HepG2 (cell line): ENCODE measurements around the gene MCC. TPM values are rescaled to one million over a fixed set of nuclear protein-coding genes. Genes with fewer than 3 reads are reported as not detected.

ENCODE experiments used
- ATAC-seq: fragments of 200-7000 bp; cut with Tn5 transposase; 3 replicates; pipeline ENCODE4 v1.9.1; 2020; ENCODE audit warnings: mild to moderate bottlenecking, moderate library complexity
- BruUV-seq: library from RNA; stranded (reverse); fragments of 400-500 nt; replicated peaks from 2 replicates; lab custom pipeline; 2021; lab: Mats Ljungman, UMichigan
- CTCF ChIA-PET: fragments of 300-600 bp; formaldehyde crosslinking; extraction: SDS; loops from one replicate; lab custom pipeline; 2021; ENCODE audit warnings: low total read pairs, inconsistent platforms, low intra/inter-chr PET ratio; lab: Yijun Ruan, JAX
- POLR2A ChIA-PET: fragments of 350-600 bp; sonication (Branson Sonifier 250); formaldehyde crosslinking; loops from one replicate; lab custom pipeline; 2020; ENCODE audit warnings: antibody characterized with exemption, inconsistent platforms; lab: Yijun Ruan, JAX
- DNase-seq: peaks from one replicate; pipeline ENCODE4 v3.0.0-alpha.2; 2015; ENCODE audit warnings: low spot score
- FAIRE-seq: peaks from 3 replicates; lab custom pipeline; 2011; peaks lifted over from hg19 to GRCh38; lab: Jason Lieb, UNC
- H2AFZ ChIP-seq: one replicate; pipeline ENCODE4 v1.6.1; 2011; ENCODE audit warnings: low read length, inconsistent platforms
- H3K27ac ChIP-seq: fragments of 300-600 bp; 3 replicates; pipeline ENCODE4 v1.8.0; 2011; ENCODE audit warnings: mixed run types, mild to moderate bottlenecking, mixed read lengths, low read length, inconsistent platforms; ENCODE audit not compliant: insufficient read depth; ENCODE audit errors: extremely low read length
- H3K27me3 ChIP-seq, 2 experiments: fragments of 200-600 bp in 1 of 2; 2 replicates in 1 of 2; 3 replicates in 1 of 2; pipeline versions ENCODE4 v1.6.0 to v1.8.0; 2011; ENCODE audit warnings: low read length in 2 of 2, mild to moderate bottlenecking in 2 of 2, moderate library complexity in 2 of 2, inconsistent platforms in 1 of 2; ENCODE audit not compliant: insufficient read depth in 2 of 2, control insufficient read depth in 1 of 2
- H3K36me3 ChIP-seq, 2 experiments: fragments of 200-600 bp in 1 of 2; replicated peaks in 1 of 2; 2 replicates in 1 of 2; 3 replicates in 1 of 2; pipeline versions ENCODE4 v1.5.1 to v1.8.0; 2011; ENCODE audit warnings: low read length in 2 of 2, inconsistent platforms in 1 of 2; ENCODE audit not compliant: insufficient read depth in 2 of 2, control insufficient read depth in 1 of 2
- H3K4me1 ChIP-seq: 2 replicates; pipeline ENCODE4 v1.5.1; 2012; ENCODE audit warnings: low read length, inconsistent platforms; ENCODE audit not compliant: insufficient read depth
- H3K4me2 ChIP-seq: 2 replicates; pipeline ENCODE4 v1.6.0; 2011; ENCODE audit warnings: low read depth, low read length, inconsistent platforms
- H3K4me3 ChIP-seq, 3 experiments: fragments of 200-600 bp in 1 of 3; sonication (generic), shearing (Covaris generic) in 1 of 3; replicated peaks in 1 of 3; 2 replicates each; pipeline ENCODE4 v1.5.1; 2011 to 2016; ENCODE audit warnings: low read length in 3 of 3, inconsistent platforms in 2 of 3, low read depth in 2 of 3, mild to moderate bottlenecking in 2 of 3, control low read depth in 1 of 3, mixed read lengths in 1 of 3; ENCODE audit not compliant: insufficient read depth in 1 of 3
- H3K79me2 ChIP-seq: one replicate; pipeline ENCODE4 v1.6.1; 2011; ENCODE audit warnings: low read length, inconsistent platforms; ENCODE audit not compliant: insufficient read depth
- H3K9ac ChIP-seq: 2 replicates; pipeline ENCODE4 v1.6.0; 2011; ENCODE audit warnings: mild to moderate bottlenecking, low read depth, low read length, inconsistent platforms; ENCODE audit not compliant: insufficient read depth
- H3K9me3 ChIP-seq: 2 replicates; pipeline ENCODE4 v1.5.1; 2012; ENCODE audit warnings: mild to moderate bottlenecking, low read length
- H4K20me1 ChIP-seq: 2 replicates; pipeline ENCODE4 v1.6.0; 2011; ENCODE audit warnings: inconsistent platforms, mild to moderate bottlenecking, low read length, moderate library complexity; ENCODE audit not compliant: insufficient read depth
- DMAP1 ChIP-seq: IDR thresholded peaks from 2 replicates; pipeline ENCODE4 v1.6.1; 2016
- DNMT3B ChIP-seq: conservative IDR thresholded peaks from 2 replicates; pipeline ENCODE4 v1.6.1; 2016; ENCODE audit warnings: missing biosample characterization, control low read depth
- GATAD2A ChIP-seq: IDR thresholded peaks from 2 replicates; pipeline ENCODE4 v1.6.1; 2016
- HNRNPL ChIP-seq: fragments of 200-400 bp; formaldehyde crosslinking; IDR thresholded peaks from 2 replicates; pipeline ENCODE4 v1.6.1; 2017; ENCODE audit warnings: mild to moderate bottlenecking, low read depth, low read length
- IRF2 ChIP-seq: IDR thresholded peaks from 2 replicates; pipeline ENCODE4 v1.6.1; 2018; ENCODE audit warnings: missing genetic modification reagents, missing compliant biosample characterization
- KDM1A ChIP-seq: IDR thresholded peaks from 2 replicates; pipeline ENCODE4 v1.6.1; 2016; ENCODE audit warnings: missing compliant biosample characterization
- MAF1 ChIP-seq: sonication (generic); formaldehyde crosslinking; IDR thresholded peaks from 2 replicates; pipeline ENCODE4 v1.5.0; 2020; ENCODE audit warnings: missing genetic modification reagents, borderline replicate concordance
- MATR3 ChIP-seq: sonication (generic); formaldehyde crosslinking; IDR thresholded peaks from 2 replicates; pipeline ENCODE4 v1.4.0; 2020; ENCODE audit warnings: missing genetic modification reagents
- MLX ChIP-seq: IDR thresholded peaks from 2 replicates; pipeline ENCODE4 v1.6.1; 2016
- MYNN ChIP-seq: sonication (generic); formaldehyde crosslinking; IDR thresholded peaks from 2 replicates; pipeline ENCODE4 v1.4.0; 2020; ENCODE audit warnings: mild to moderate bottlenecking, low read depth, missing genetic modification reagents
- NCOA5 ChIP-seq: sonication (generic); formaldehyde crosslinking; IDR thresholded peaks from 2 replicates; pipeline ENCODE4 v1.4.0; 2020; ENCODE audit warnings: missing genetic modification reagents
- NFATC3 ChIP-seq: sonication (generic); formaldehyde crosslinking; IDR thresholded peaks from 2 replicates; pipeline ENCODE4 v1.5.1; 2020; ENCODE audit warnings: mild to moderate bottlenecking, missing genetic modification reagents
- PHF20 ChIP-seq: sonication (generic); formaldehyde crosslinking; IDR thresholded peaks from 2 replicates; pipeline ENCODE4 v1.5.0; 2020; ENCODE audit warnings: mild to moderate bottlenecking, missing genetic modification reagents
- RCOR2 ChIP-seq: IDR thresholded peaks from 2 replicates; pipeline ENCODE4 v1.6.1; 2016; ENCODE audit warnings: missing biosample characterization, missing genetic modification reagents
- SRSF9 ChIP-seq: fragments of 200-400 bp; formaldehyde crosslinking; IDR thresholded peaks from 2 replicates; pipeline ENCODE4 v1.6.1; 2018; ENCODE audit warnings: borderline replicate concordance, mild to moderate bottlenecking, low read depth, low read length; ENCODE audit not compliant: insufficient read depth, poor library complexity, severe bottlenecking
- TEF ChIP-seq: sonication (generic); formaldehyde crosslinking; IDR thresholded peaks from 2 replicates; pipeline ENCODE4 v1.5.0; 2020; ENCODE audit warnings: missing genetic modification reagents
- UBTF ChIP-seq: sonication (generic); formaldehyde crosslinking; IDR thresholded peaks from 2 replicates; pipeline ENCODE4 v1.4.0; 2020; ENCODE audit warnings: mild to moderate bottlenecking, missing genetic modification reagents
- ZBTB3 ChIP-seq: sonication (generic); formaldehyde crosslinking; IDR thresholded peaks from 2 replicates; pipeline ENCODE4 v1.4.0; 2020; ENCODE audit warnings: low read depth, mild to moderate bottlenecking, moderate library complexity, missing genetic modification reagents, borderline replicate concordance
- ZNF205 ChIP-seq: IDR thresholded peaks from 2 replicates; pipeline ENCODE4 v1.6.1; 2018; ENCODE audit warnings: missing biosample characterization, missing genetic modification reagents
- ZNF335 ChIP-seq: sonication (generic); formaldehyde crosslinking; IDR thresholded peaks from 2 replicates; pipeline ENCODE4 v1.4.0; 2020; ENCODE audit warnings: missing genetic modification reagents
- ZNF546 ChIP-seq: sonication (generic); formaldehyde crosslinking; conservative IDR thresholded peaks from 2 replicates; pipeline ENCODE4 v1.8.1; 2023; ENCODE audit warnings: mild to moderate bottlenecking, missing genetic modification reagents
- ZNF816 ChIP-seq: sonication (generic); formaldehyde crosslinking; IDR thresholded peaks from 2 replicates; pipeline ENCODE4 v1.8.0; 2022; ENCODE audit warnings: missing genetic modification reagents, mild to moderate bottlenecking, borderline replicate concordance
- ZNF841 ChIP-seq: sonication (generic); formaldehyde crosslinking; IDR thresholded peaks from 2 replicates; pipeline ENCODE4 v1.8.1; 2023; ENCODE audit warnings: missing genetic modification reagents, borderline replicate concordance
- ZNF879 ChIP-seq: sonication (generic); formaldehyde crosslinking; IDR thresholded peaks from 2 replicates; pipeline ENCODE4 v1.8.1; 2023; ENCODE audit warnings: missing genetic modification reagents
- ZSCAN31 ChIP-seq: sonication (generic); formaldehyde crosslinking; IDR thresholded peaks from 2 replicates; pipeline ENCODE4 v1.5.0; 2020; ENCODE audit warnings: low read depth, mild to moderate bottlenecking, missing genetic modification reagents
- WGBS: methylation state at CpG from one replicate; pipeline ENCODE4 v1.1.6; 2017; ENCODE audit warnings: low lambda C conversion rate; 5-methylcytosine and 5-hydroxymethylcytosine counted together
- in situ Hi-C: cut with HindIII; loops from 2 replicates; pipeline ENCODE4 v1.10.0; 2017; ENCODE audit warnings: low pct_unique_long_range_greater_than_20kb; ENCODE audit not compliant: extremely low pct_ligation_motif_present
- intact Hi-C: fragments of 100-400 bp; cut with micrococcal nuclease; formaldehyde crosslinking; loops from one replicate; pipeline ENCODE4 v1.10.0; 2022; ENCODE audit not compliant: unreplicated experiment
- polyA plus RNA-seq, 8 experiments: library from polyadenylated mRNA; depleted of rRNA in 3 of 8; stranded (reverse) in 7 of 8; unstranded in 1 of 8; fragments of >200 nt; fragmentation: Illumina TruSeq in 4 of 8; extraction: Trizol in 4 of 8; gene quantifications; 2 replicates each; pipeline versions ENCODE4 v1.2.1 to v1.2.3, GENCODE V29; 2011 to 2016; ENCODE audit warnings: low read depth in 4 of 8, missing spikeins in 1 of 8, mixed read lengths in 1 of 8; ENCODE audit not compliant: insufficient read depth in 1 of 8
- total RNA-seq, 5 experiments: library from RNA; depleted of rRNA; stranded (reverse); fragments of >200 nt; fragmentation: Illumina TruSeq; extraction: Trizol; gene quantifications; 2 replicates each; pipeline ENCODE4 v1.2.3, GENCODE V29; 2016; ENCODE audit warnings: low read depth in 1 of 5

Gene MCC
- total and polyA plus RNA-seq, 2 of the 13 experiments (the other 11 are each of a cell fraction or from before 2014, with no cell fraction given), result 0.55 to 2.4 TPM

GRCh38 chr5:113488645-113489184 lies 462 bp upstream of the MCC start:
- FAIRE-seq (no peak), DNase-seq (no peak), ATAC-seq (peak; percentile 74)
- Histone ChIP-seq H3K9me3 (peaks cover 18% of the 10 kb centered on the region), H3K4me1 (peaks cover 17% of the 10 kb centered on the region), H3K4me2 (peak overlapping the region; percentile 80), H3K27ac (no peak overlapping the region), H3K27me3 (peaks cover 1 to 34% of the 10 kb centered on the region in 2 experiments; a peak in 4 of 5 replicates), H4K20me1 (no peaks in the 10 kb centered on the region), H3K36me3 (no peaks in the 10 kb centered on the region), H3K4me3 (peak overlapping the region; percentile 51 to 76 (median 76)), H3K9ac (0 out of 2 replicates have a peak overlapping the region, but pooled peaks have one; percentile 9), H3K79me2 (no peaks in the 10 kb centered on the region), H2AFZ (peak overlapping the region; percentile 71)
- no TSS peak for BruUV-seq
- WGBS, result 15% methylated on average over 10 of the region's 20 CpGs
- ChIA-PET CTCF (no interaction called here), POLR2A (interaction anchor here (1.4 to 2.1 kb wide), 2 partner anchors 14 to 25 kb away, joined by 3 to 13 read pairs; partner anchors contain the start of gene YTHDC2)
- intact Hi-C loops (loop anchor here (1.0 kb wide), 1 partner anchor 25 kb away; the partner anchor contains the start of gene YTHDC2), in situ Hi-C loops (no loop called here)
- TF ChIP-seq DNMT3B (CRISPR knock-in tag), result no peak
- no peak for TF ChIP-seq ZSCAN31 (CRISPR knock-in tag)
- TF ChIP-seq ZNF205, result peak; percentile 12; the same call in 1 of the 2 replicates
- no peak for TF ChIP-seq ZNF816 (CRISPR knock-in tag)
- TF ChIP-seq MYNN (CRISPR knock-in tag), result no peak
- TF ChIP-seq KDM1A (CRISPR knock-in tag), result no peak
- no peak for TF ChIP-seq SRSF9
- TF ChIP-seq TEF (CRISPR knock-in tag), result no peak
- no peak for TF ChIP-seq PHF20 (CRISPR knock-in tag)
- TF ChIP-seq ZNF841 (CRISPR knock-in tag), result no peak
- TF ChIP-seq UBTF (CRISPR knock-in tag), result 0 out of 2 replicates have a peak, but pooled peaks have one; percentile 1
- TF ChIP-seq ZBTB3 (CRISPR knock-in tag), result no peak
- no peak for TF ChIP-seq MAF1 (CRISPR knock-in tag)
- TF ChIP-seq MLX (CRISPR knock-in tag), result no peak
- TF ChIP-seq NFATC3 (CRISPR knock-in tag), result no peak
- TF ChIP-seq NCOA5, result no peak
- no peak for TF ChIP-seq MATR3
- TF ChIP-seq GATAD2A (CRISPR knock-in tag), result 0 out of 2 replicates have a peak, but pooled peaks have one; percentile 6
- no peak for TF ChIP-seq IRF2
- no peak for TF ChIP-seq DMAP1 (CRISPR knock-in tag)
- no peak for TF ChIP-seq ZNF879 (CRISPR knock-in tag)
- TF ChIP-seq ZNF546, result no peak
- TF ChIP-seq HNRNPL, result 0 out of 2 replicates have a peak, but pooled peaks have one; percentile 48
- 0 out of 2 replicates have a peak, but pooled peaks have one; percentile 9 for TF ChIP-seq ZNF335 (CRISPR knock-in tag)
- TF ChIP-seq RCOR2 (CRISPR knock-in tag), result no peak
